GM08714 (cell line): ENCODE data around the gene NAA60.
"Not testable (repeated sequence)": the region's sequence is repeated elsewhere in the genome, so short reads cannot be mapped to it uniquely, and the experiment has no call there.

Source experiments
- H3K4me3 ChIP-seq: fragments of 200-500 bp; sonication (Bioruptor generic); 2 replicates; pipeline ENCODE4 v1.5.1; 2014; ENCODE audit warnings: mild to moderate bottlenecking, low read length, inconsistent platforms
- ZNF274 ChIP-seq: IDR thresholded peaks from 2 replicates; pipeline ENCODE4 v1.6.1; 2012; ENCODE audit warnings: mild to moderate bottlenecking, low read depth, low read length

NAA60 gene

DNA sequence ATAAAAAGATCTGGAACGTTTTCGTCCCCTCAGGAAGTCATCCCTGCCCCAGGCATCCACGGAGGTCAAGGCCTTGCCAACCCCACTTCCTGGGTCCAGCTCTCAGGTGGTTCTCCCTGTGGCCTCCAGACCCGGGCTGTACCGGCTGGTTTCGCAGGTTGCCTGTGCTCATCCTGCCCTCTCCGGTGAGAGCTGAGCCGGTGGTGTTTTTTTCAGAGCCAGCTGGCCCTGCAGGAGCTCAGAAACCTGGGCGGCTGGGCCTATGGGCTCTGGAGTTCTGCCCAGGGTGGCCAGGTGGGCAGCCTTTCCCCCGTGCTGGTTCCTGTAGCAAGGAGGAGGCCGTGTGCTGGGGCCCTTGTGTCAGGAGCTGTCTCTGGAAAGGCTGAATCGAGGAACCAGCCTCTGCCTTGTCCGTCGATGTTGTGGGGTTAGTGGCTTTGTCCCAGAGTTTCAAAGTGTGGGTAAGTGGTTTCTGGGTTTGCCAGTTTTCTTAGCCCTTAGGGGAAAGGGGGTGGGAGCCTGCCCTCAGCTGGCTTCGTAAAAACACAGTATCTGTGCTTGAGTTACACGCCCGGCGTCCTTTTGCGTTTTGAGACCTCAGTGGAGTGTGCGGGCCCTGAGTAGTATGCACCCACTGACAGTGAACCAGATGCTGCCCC lies 28.2 kb downstream of the NAA60 start:
- H3K4me3 ChIP-seq, result no peak overlapping the region
- TF ChIP-seq ZNF274, result no peak

DNA sequence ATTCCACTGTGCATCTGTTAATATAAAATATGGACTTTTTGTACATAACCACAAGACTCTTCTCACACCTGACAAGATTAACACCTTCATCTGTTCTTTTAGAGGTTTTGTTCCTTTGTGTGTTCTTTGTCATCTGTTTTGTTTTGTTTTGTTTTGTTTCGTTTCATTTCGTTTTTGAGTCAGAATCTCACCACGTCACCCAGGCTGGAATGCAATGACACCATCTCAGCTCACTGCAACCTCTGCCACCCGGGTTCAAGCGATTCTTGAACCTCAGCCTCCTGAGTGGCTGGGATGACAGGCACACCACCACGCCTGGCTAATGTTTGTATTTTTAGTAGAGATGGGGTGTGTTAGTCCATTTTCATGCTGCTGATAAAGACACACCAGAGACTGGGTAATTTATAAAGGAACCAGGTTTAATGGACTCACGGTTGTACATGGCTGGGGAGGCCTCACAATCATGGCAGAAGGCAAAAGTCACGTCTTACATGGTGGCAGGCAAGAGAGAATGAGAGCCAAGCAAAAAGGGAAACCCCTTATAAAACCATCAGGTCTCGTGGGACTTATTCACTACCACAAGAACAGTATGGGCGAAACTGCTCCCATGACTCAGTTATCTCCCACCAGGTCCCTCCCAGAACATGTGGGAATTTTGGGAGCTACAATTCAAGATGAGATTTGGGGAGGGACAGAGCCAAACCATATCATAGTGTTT lies 29.6 kb downstream of the NAA60 start:
- no peak for TF ChIP-seq ZNF274
- H3K4me3 ChIP-seq, result no peak overlapping the region

DNA sequence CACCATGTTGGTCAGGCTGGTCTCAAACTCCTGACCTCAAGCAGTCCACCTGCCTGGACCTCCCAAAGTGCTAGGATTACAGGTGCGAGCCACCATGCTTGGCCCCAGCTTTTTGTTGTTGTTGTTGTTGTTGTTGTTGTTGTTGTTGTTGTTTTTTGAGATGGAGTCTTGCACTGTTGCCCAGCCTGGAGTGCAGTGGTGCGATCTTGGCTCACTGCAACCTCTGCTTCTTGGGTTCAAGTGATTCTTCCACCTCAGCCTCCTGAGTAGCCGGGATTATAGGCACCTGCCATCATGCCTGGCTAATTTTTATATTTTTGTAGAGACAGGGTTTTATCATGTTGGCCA lies 30.1 kb downstream of the NAA60 start:
- not testable (repeated sequence) for H3K4me3 ChIP-seq

DNA sequence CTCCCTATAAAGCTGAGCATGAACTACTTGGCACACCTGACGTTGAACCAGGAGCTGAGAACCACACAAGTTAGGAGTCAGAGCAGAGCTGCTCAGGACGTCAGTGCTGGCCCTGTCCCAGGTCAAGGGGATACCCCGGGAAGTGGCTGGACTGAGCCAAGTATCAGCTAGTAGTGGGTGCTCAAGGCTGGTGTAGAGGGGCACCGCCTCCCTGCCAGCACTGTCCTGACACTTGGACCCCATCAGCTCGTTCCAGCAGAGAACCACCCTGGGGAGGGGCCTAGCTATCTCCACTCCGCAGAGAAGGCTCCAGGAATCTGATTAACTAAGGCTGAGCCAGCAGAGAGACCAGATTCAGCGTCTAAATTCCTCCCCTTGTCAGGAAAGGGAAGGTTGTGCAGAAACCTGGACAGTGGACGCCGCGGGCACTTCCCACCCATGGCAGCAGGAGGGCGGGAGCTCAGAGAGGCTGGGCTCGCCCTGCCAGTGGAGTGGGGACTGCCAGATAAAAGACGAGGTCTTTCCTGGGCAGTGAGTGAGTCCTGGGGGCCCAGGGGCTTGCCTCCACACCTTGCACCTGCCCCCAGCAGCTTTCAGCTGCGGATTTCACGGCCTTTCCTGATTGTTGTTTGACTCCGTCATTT lies 30.8 kb downstream of the NAA60 start:
- no peak overlapping the region for H3K4me3 ChIP-seq
- TF ChIP-seq ZNF274, result no peak

DNA sequence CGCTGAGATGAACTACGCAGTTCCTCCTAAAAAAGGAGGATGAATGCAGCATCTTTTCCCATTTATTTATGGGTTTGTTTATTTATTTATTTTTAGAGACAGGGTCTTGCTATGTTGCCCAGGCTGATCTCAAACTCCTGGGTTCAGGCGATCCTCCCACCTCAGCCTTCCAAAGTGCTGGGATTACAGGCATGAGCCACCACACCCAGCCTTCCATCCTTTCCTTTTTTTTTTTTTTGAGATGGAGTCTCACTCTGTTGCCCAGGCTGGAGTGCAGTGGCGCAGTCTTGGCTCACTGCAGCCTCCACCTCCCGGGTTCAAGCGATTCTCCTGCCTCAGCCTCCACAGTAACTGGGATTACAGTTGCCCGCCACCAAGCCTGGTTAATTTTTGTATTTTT lies 31.4 kb downstream of the NAA60 start:
- H3K4me3 ChIP-seq, result not testable (repeated sequence)

DNA sequence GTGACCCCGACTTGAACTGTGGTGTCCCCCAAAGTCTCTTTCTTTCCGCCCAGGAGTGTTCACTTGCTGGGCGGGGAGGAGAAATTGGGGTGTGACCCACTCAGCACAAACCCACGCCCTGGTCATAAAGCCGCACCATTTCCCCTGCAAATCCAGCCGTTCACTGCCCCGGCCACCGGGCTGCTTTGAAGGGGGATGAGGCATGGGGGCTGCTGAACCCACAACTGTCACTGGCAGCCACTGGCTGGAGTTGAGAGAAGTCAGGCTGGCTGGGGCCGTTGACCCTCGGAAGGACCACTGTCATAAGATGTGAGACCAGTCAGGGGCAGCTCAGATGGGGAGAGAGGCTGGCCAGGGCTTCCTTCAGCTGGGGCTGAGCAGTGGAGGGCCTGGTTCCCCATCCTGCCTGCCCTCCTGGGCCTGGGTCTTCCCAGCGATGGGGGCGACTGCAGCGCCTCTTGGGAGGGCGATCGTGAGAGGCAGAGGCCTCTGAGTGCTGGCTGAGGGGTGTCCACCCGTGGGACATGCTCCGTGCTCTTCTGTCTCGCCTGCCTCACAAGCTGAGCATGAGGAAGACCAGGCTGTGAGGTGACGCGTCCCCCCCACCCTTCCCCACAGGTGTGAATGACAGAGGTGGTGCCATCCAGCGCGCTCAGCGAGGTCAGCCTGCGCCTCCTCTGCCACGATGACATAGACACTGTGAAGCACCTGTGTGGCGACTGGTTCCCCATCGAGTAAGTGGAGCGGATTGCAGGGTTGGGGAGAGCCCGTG lies 32.3 kb downstream of the NAA60 start:
- no peak for TF ChIP-seq ZNF274
- H3K4me3 ChIP-seq, result no peak overlapping the region

DNA sequence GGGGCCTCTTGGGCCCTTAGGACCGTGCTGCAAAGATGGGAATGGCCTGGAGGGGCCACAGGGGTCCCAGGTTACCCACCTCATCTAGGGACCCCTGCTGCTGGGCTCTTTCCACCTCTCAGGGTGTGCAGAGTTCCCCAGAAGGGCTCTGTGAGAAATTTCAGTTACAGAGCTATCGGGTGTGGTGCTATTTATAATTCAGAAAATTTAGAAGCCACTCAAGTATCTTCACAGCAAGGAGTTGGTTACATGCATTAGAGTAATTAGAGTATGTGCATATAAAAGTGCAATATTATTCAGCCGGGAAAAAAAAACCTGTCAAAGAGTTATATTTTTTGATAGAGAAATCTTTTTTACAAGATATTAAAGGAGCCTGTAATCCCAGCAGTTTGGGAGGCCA lies 32.9 kb downstream of the NAA60 start:
- no peak overlapping the region for H3K4me3 ChIP-seq
- TF ChIP-seq ZNF274, result no peak

DNA sequence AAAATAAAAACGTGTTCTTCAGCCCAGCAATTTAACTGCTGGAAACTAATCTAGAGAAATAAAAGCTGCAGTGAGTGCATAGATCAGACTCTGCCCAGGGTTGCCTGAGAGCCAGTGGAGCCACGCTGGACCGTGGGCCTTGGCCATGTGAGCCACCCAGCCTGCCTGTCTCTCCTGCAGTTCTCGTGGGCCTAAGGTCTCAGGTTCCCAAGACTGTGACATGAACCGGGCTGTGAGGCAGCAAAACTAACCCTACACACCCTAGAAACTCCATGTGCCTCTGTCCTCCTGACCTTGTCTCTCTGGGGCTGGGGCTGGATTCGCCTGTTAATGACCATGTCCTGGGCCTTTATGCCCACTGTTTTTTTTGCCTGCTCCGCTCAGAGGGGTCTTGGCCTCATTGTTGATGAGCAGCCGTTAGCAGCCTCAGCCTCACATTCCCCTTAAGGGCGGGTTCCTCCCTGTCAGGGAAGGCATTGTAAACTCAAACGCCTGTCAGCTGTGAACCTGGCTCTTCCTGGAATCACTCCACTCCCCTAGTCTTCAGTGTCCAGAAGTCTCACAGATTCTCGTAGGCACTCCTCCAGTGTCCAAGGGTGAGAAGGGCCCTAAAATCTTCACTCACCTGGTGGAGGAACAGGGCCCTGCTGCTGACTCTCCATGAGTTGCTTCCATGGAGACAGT lies 34.9 kb downstream of the NAA60 start:
- TF ChIP-seq ZNF274, result no peak
- no peak overlapping the region for H3K4me3 ChIP-seq

DNA sequence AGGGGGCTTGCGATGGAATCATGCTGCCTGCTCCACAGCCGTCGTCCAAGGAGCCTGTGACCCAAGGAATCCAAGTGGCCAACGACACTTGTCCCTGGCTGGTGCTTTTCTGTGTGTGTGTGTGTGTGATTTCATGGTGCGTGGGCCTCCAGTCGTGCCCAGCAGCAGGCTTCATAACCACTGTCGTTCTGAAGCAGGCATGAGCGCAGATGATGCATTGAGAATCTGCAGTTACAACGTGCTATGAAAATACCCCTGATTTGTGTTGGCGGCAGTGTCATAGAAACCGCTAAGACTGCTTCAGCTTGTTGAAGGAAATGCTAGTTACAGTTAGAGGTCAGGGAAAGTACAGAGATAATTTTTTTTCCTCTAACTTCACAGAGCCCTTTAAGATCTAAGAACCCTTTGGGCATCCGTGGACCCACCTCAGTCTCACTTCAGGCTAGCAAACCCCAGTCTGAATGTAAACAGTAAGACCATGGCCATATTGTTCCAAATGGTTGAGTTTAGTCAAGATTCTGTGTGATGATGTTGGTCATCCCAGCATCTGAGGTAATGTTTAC lies 36.3 kb downstream of the NAA60 start:
- TF ChIP-seq ZNF274, result no peak
- no peak overlapping the region for H3K4me3 ChIP-seq

DNA sequence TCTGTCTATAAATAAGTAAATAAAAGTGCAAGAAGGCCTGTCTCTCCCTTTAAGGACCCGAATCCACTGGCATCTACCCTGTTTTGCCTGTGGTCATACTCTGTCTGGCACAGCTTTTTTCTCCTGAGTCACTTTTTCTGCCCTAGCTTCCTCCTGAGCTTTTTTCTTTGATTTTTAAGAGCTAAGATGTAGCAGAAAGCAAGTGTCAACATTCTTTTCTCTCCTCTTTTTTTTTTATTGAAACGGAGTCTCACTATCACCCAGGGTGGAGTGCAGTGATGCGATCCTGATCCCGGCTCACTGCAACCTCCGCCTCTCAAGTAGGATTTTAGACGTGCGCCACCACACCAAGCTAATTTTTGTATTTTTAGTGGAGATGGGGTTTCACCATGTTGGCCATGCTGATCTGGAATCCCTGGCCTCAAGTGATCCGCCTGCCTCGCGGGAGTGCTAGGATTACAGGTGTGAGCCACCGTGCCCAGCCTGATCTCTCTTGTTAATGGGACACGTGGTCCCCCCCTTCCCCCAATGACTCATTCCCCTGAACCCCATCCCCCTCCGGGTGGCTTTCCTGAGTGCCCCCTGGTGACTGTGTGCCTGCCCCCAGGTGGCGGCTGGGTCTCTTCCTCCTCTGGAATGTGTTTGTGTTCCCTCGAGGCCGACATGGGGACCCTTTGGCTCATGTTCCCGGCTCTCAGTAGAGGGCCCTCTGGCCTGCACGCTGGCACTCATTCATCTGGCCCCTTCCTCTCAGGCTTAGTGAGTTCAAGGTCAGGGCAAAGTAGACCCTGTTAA lies 37.6 kb downstream of the NAA60 start:
- no peak for TF ChIP-seq ZNF274
- H3K4me3 ChIP-seq, result no peak overlapping the region

DNA sequence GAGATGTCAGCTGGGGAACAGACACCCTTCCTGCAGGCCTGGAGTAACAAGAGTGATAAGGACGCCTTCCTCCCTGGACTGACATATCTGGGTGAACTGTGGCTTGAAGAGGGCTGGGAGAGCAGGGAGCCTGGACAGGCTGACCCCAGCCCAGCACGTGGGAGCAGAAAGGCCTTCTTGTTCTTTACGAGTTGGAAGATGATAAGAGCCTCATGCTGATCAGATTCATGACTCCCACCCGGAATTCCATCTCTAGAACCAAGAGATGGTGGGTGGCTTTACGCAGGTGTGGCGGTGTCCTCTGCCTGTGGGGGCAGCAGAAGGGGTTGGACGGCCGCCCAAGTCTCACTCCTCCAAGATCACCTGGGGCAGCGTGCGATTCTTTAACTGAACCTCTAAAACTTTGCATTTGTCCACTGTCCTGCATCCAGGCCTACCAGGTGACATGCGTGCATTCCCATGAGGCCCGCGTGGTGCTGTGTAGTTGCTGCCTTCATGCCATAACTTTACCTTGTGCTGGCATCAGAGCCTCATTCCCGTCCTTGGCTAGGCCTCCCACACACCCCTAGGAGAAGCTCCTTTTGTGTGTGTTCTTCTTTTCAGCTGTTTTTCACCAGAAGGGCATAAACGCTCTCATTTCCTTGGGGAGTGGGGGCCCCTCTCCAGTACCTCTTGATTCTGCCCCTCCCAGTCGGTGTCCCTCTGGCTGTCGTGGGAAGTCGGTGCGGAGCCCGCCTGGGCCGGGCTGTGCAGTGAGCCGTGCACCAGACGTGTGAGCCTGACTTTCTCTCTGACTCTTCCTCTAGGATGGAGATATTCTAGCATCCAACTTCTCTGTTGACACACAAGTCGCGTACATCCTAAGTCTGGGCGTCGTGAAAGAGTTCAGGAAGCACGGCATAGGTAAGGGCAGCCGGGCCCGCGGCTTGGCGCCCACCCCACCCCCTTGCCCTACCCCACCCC lies 38.5 kb downstream of the NAA60 start:
- no peak overlapping the region for H3K4me3 ChIP-seq
- TF ChIP-seq ZNF274, result no peak

DNA sequence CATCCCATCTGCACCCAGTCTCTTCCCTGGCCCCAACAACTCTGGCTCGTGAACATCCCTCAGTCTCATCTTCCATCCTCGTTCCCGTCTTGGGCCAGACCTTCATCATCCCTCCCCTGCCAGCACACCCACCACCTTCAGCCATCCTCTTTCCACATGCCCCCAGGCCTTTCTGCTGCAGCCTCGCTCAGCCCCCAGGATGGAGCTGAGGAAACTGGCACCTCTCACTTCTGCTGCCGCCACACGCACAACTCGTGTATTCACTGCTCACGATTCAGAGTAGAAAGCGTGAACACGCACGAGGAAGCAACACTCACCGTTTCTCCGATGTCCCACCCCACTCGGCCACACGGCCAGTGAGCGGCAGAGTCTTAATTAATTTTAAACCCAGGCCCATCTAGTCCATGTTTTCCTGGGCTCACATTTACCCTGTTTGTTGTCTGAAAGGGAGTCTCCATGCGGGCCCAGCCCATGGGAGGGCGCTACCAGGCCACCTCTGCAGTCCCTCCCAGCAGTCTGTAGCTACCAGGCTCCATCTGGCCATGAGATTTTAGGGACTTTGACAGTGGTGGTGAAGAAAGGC lies 39.3 kb downstream of the NAA60 start:
- H3K4me3 ChIP-seq, result no peak overlapping the region
- TF ChIP-seq ZNF274, result no peak
